Sigmoid colon (tissue), 7 donors: ENCODE measurements around the gene RFC2. TPM values are rescaled to one million over a fixed set of nuclear protein-coding genes. Genes with fewer than 3 reads are reported as not detected.

ENCODE experiments used
- DNase-seq: peaks from one replicate; pipeline ENCODE4 v3.0.0-alpha.2; 2019
- H3K27ac ChIP-seq, 4 donors: fragments of 200-600 bp; sonication (generic); one replicate each; pipeline ENCODE4 v1.5.1; 2016 to 2019; ENCODE audit warnings: mild to moderate bottlenecking in 1 of 4
- H3K27me3 ChIP-seq, 3 donors: fragments of 200-600 bp; sonication (generic); one replicate each; pipeline ENCODE4 v1.5.1; 2019; ENCODE audit warnings: mild to moderate bottlenecking in 1 of 3
- H3K36me3 ChIP-seq, 4 donors: fragments of 200-600 bp; sonication (generic); one replicate each; pipeline ENCODE4 v1.5.1; 2016 to 2019
- H3K4me1 ChIP-seq, 4 donors: fragments of 200-600 bp; sonication (generic); one replicate each; pipeline ENCODE4 v1.5.1; 2017 to 2019
- H3K4me3 ChIP-seq, 4 donors: fragments of 200-600 bp; sonication (generic); one replicate each; pipeline ENCODE4 v1.5.1; 2017 to 2019; ENCODE audit warnings: mild to moderate bottlenecking in 2 of 4, moderate library complexity in 1 of 4
- H3K9me3 ChIP-seq, 4 donors: fragments of 200-600 bp in 3 of 4; sonication (generic) in 3 of 4; one replicate each; pipeline versions ENCODE4 v1.5.1 to v1.6.1; 2013 to 2019
- EP300 ChIP-seq, 4 donors: sonication (generic); formaldehyde crosslinking; IDR thresholded peaks; one replicate each; pipeline ENCODE4 v1.6.1; 2017; ENCODE audit warnings: antibody characterized with exemption in 4 of 4
- POLR2A ChIP-seq, 2 donors: fragments of 450-650 bp; IDR thresholded peaks; one replicate each; pipeline ENCODE4 v1.6.1; 2016; ENCODE audit warnings: antibody characterized with exemption in 2 of 2, mild to moderate bottlenecking in 2 of 2, moderate library complexity in 2 of 2
- POLR2AphosphoS5 ChIP-seq, 4 donors: sonication (generic); formaldehyde crosslinking; IDR thresholded peaks; one replicate each; pipeline ENCODE4 v1.6.1; 2017; ENCODE audit warnings: antibody characterized with exemption in 4 of 4
- WGBS, 2 donors: extraction: QIAGEN DNeasy Blood & Tissue Kit; methylation state at CpG; one replicate each; pipeline ENCODE4 v1.1.7; 2013; 5-methylcytosine and 5-hydroxymethylcytosine counted together
- intact Hi-C: fragments of 100-400 bp; cut with DNase I; formaldehyde crosslinking; loops from one replicate; pipeline ENCODE4 v1.15.1; 2023
- polyA plus RNA-seq, 3 donors: library from polyadenylated mRNA; stranded (reverse); fragments of 200-250 nt; gene quantifications; one replicate each; pipeline ENCODE4 v1.2.3, GENCODE V29; 2013
- small RNA-seq, 3 donors: library from RNA; depleted of rRNA; stranded (forward); fragments of <200 nt; gene quantifications; one replicate each; pipeline ENCODE3, GENCODE V24; 2016
- total RNA-seq, 4 donors: library from RNA; depleted of rRNA; stranded (reverse); fragments of >200 nt; gene quantifications; one replicate each; pipeline ENCODE4 v1.1.0, GENCODE V29; 2016
- TF ChIP-seq, protein P1 (sequence below), 4 experiments: fragments of 450-650 bp in 3 of 4; fragments of 200-600 bp in 1 of 4; IDR thresholded peaks; one replicate each; pipeline ENCODE4 v1.5.1; 2016 to 2019; ENCODE audit warnings: antibody characterized with exemption in 4 of 4, mild to moderate bottlenecking in 3 of 4, moderate library complexity in 2 of 4
- donor health status: healthy with polysubstance abuse.
- donor health status: Bipolar disorder and iron deficiency.
- donor health status: healthy.

RFC2 gene
- total and polyA plus RNA-seq, 7 donors = 3.3 to 30.0 (median 17.8) TPM

DNA sequence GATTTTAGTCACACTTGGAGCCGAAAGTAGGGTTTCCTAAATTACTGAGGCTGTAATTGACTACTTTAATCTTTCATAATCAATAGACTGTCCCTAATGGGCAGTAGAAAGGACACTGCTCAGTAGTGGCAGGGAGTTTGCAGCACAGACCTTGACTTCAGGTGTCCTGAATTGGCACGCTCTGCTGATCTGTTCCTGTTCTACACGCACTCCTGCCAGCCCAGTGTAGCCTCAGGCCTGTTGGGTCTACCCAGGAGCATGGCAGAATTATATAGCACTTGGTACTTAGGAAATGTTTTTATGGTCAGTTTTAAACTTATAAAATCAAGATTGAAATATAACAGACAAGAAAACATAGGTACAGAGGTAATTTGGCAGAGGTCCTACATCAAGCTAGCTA lies 71.1 kb downstream of the RFC2 start:
- 25 to 60% methylated on average over 3 of the region's 3 CpGs for WGBS, 2 donors
- Histone ChIP-seq H3K9me3 (no peaks in the 10 kb centered on the region), H3K36me3 (peaks cover 0 to 9% (median 2%) of the 10 kb centered on the region in 4 donors), H3K27me3 (no peaks in the 10 kb centered on the region), H3K27ac (peak overlapping the region in 3 of 4 donors; percentile 3 to 76 (median 71)), H3K4me3 (no peak overlapping the region), H3K4me1 (peaks cover 0 to 100% (median 93%) of the 10 kb centered on the region in 4 donors)
- DNase-seq = no peak
- intact Hi-C loops = no loop called here
- TF ChIP-seq POLR2AphosphoS5 (IDR thresholded peaks at IDR 0.05) (no peak), EP300 (IDR thresholded peaks at IDR 0.05) (no peak), POLR2A (IDR thresholded peaks at IDR 0.05) (no peak)
- TF ChIP-seq, protein P1, sequence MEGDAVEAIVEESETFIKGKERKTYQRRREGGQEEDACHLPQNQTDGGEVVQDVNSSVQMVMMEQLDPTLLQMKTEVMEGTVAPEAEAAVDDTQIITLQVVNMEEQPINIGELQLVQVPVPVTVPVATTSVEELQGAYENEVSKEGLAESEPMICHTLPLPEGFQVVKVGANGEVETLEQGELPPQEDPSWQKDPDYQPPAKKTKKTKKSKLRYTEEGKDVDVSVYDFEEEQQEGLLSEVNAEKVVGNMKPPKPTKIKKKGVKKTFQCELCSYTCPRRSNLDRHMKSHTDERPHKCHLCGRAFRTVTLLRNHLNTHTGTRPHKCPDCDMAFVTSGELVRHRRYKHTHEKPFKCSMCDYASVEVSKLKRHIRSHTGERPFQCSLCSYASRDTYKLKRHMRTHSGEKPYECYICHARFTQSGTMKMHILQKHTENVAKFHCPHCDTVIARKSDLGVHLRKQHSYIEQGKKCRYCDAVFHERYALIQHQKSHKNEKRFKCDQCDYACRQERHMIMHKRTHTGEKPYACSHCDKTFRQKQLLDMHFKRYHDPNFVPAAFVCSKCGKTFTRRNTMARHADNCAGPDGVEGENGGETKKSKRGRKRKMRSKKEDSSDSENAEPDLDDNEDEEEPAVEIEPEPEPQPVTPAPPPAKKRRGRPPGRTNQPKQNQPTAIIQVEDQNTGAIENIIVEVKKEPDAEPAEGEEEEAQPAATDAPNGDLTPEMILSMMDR (IDR thresholded peaks at IDR 0.05) = no peak

DNA sequence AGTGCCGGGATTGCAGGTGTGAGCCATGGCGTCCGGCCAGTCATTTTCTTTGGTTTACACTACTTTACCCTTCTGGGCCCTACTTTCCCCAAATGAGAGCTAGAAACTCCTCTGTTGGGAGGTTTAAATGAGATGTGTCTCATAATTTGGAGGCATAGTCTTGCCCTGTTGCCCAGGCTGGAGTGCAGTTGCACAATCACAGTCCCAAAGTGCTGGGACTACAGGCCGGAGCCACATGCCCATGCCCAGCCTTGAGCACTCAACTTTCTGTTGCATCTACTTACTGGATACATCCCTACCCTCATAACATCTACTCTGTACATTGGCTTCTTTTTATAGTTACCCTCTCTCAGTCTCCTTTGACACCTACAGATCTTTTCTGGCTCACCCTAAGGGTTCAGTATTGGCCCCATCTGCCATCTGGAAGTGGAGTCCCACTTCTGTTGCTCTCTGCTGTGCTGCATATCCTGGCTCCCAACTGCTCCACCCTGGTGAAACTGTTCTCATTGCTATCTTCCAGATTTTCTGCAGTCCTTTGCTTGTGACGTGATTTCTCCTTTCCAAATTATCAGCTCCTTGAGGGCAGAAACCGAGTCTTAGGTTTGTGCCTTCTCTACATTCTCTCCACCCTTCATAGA lies 71.6 kb downstream of the RFC2 start:
- H3K4me3 ChIP-seq = no peak overlapping the region
- WGBS, 2 donors = 68 to 81% methylated on average over 6 of the region's 6 CpGs
- H3K27ac ChIP-seq = peak overlapping the region in 3 of 4 donors; percentile 3 to 76 (median 71)
- peaks cover 0 to 100% (median 93%) of the 10 kb centered on the region in 4 donors for H3K4me1 ChIP-seq
- peaks cover 0 to 6% (median 0%) of the 10 kb centered on the region in 4 donors for H3K36me3 ChIP-seq
- no peaks in the 10 kb centered on the region for H3K27me3 ChIP-seq
- intact Hi-C loops = no loop called here
- no peak for DNase-seq
- no peaks in the 10 kb centered on the region for H3K9me3 ChIP-seq
- TF ChIP-seq POLR2A (IDR thresholded peaks at IDR 0.05) (no peak), POLR2AphosphoS5 (IDR thresholded peaks at IDR 0.05) (no peak), EP300 (IDR thresholded peaks at IDR 0.05) (no peak)
- TF ChIP-seq, protein P1 (IDR thresholded peaks at IDR 0.05) = no peak

GRCh38 chr7:74181821-74182220 lies 72.4 kb downstream of the RFC2 start:
- Histone ChIP-seq H3K9me3 (no peaks in the 10 kb centered on the region), H3K4me1 (peaks cover 0 to 100% (median 93%) of the 10 kb centered on the region in 4 donors), H3K27me3 (no peaks in the 10 kb centered on the region), H3K36me3 (peaks cover 0 to 6% (median 0%) of the 10 kb centered on the region in 4 donors), H3K27ac (peak overlapping the region in 2 of 4 donors; percentile 58 to 99), H3K4me3 (no peak overlapping the region)
- intact Hi-C loops = no loop called here
- TF ChIP-seq POLR2A (IDR thresholded peaks at IDR 0.05) (no peak), POLR2AphosphoS5 (IDR thresholded peaks at IDR 0.05) (no peak), EP300 (IDR thresholded peaks at IDR 0.05) (no peak)
- TF ChIP-seq, protein P1 (IDR thresholded peaks at IDR 0.05) = no peak
- WGBS, 2 donors = 61 to 71% methylated on average over 5 of the region's 5 CpGs
- DNase-seq = no peak

Small RNA genes within 50 kb of the gene (small RNA-seq; reads per million reads assigned to genes)
- 0 reads per million in 3 donors for gene MIR590

Other genes starting within 250 kb of the RFC2 start
- gene ELN, start 226.2 kb downstream of the RFC2 start, total RNA-seq = 100 to 1,000 TPM in 1 of 4 donors, 10 to 100 TPM in 3; 13.3 to 174 (median 36.4) TPM
- gene ELN, start 226.2 kb downstream of the RFC2 start, polyA plus RNA-seq = 10 to 100 TPM in 1 of 3 donors, 1 to 10 TPM in 2; 2.5 to 41.2 (median 6.6) TPM
- 10 to 100 TPM in 1 of 4 donors, 1 to 10 TPM in 3; 4.6 to 15.0 (median 6.5) TPM for gene LIMK1, start 170.6 kb downstream of the RFC2 start, total RNA-seq
- gene LIMK1, start 170.6 kb downstream of the RFC2 start, polyA plus RNA-seq = 10 to 100 TPM in 1 of 3 donors, 1 to 10 TPM in 2; 9.6 to 16.3 (median 9.7) TPM
- gene EIF4H, start 80.0 kb downstream of the RFC2 start, total RNA-seq = 100 to 1,000 TPM; 201 to 274 (median 228) TPM
- gene EIF4H, start 80.0 kb downstream of the RFC2 start, polyA plus RNA-seq = 100 to 1,000 TPM; 196 to 258 (median 224) TPM
- gene LAT2, start 44.4 kb downstream of the RFC2 start, total RNA-seq = 10 to 100 TPM in 1 of 4 donors, 1 to 10 TPM in 3; 2.5 to 13.0 (median 4.4) TPM
- 10 to 100 TPM in 2 of 3 donors, 1 to 10 TPM in 1; 4.8 to 31.1 (median 16.2) TPM for gene LAT2, start 44.4 kb downstream of the RFC2 start, polyA plus RNA-seq
- 10 to 100 TPM; 20.7 to 35.5 (median 22.3) TPM for gene CLIP2, start 35.0 kb upstream of the RFC2 start, total RNA-seq
- 10 to 100 TPM; 23.4 to 56.4 (median 40.2) TPM for gene CLIP2, start 35.0 kb upstream of the RFC2 start, polyA plus RNA-seq
- gene GTF2IRD1, start 199.5 kb upstream of the RFC2 start, total RNA-seq = 10 to 100 TPM; 15.0 to 24.2 (median 17.9) TPM
- gene GTF2IRD1, start 199.5 kb upstream of the RFC2 start, polyA plus RNA-seq = 10 to 100 TPM in 1 of 3 donors, 1 to 10 TPM in 2; 1.8 to 13.6 (median 3.5) TPM